Keratinocyte (primary cell): ENCODE measurements around the gene PIWIL1.

ENCODE experiments used
- CTCF ChIP-seq, 3 experiments: IDR thresholded peaks in 1 of 3; conservative IDR thresholded peaks in 1 of 3; optimal IDR thresholded peaks in 1 of 3; 2 replicates in 2 of 3; 3 replicates in 1 of 3; pipeline versions ENCODE3 to v1.5.1; 2011; ENCODE audit warnings: low read length in 3 of 3, mild to moderate bottlenecking in 3 of 3, moderate library complexity in 2 of 3, control low read depth in 1 of 3, inconsistent platforms in 1 of 3; ENCODE audit not compliant: insufficient read depth in 2 of 3; ENCODE audit errors: extremely low read depth in 1 of 3
- EZH2 ChIP-seq: IDR thresholded peaks from one replicate; pipeline ENCODE4 v1.6.1; 2012; ENCODE audit warnings: inconsistent platforms, mild to moderate bottlenecking, low read length, moderate library complexity

- no peak for TF ChIP-seq CTCF (optimal IDR thresholded peaks at IDR 0.05 in 1 of 3, IDR thresholded peaks at IDR 0.05 in 1 of 3, conservative IDR thresholded peaks at IDR 0.05 in 1 of 3; ENCODE audit: extremely low read depth in 1 of 3, insufficient read depth in 2 of 3, low read length in 3 of 3)
- TF ChIP-seq EZH2 = no peak
Measured at GRCh38 chr12:130405332-130405731, 67.6 kb downstream of the PIWIL1 start.
